ENCODE data around the gene CST11. TPM values are rescaled to one million over a fixed set of nuclear protein-coding genes. Genes with fewer than 3 reads are reported as not detected.

CST11 gene, protein sequence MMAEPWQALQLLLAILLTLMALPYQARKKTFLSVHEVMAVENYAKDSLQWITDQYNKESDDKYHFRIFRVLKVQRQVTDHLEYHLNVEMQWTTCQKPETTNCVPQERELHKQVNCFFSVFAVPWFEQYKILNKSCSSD
- not detected for polyA plus RNA-seq
- long read RNA-seq, donor 1, result 0 reads
- long read RNA-seq, donor 2, result 0 reads
- long read RNA-seq, donor 3, result 0 reads
- long read RNA-seq, donor 4, result 0 reads
- long read RNA-seq, donor 5, result 0 reads
- long read RNA-seq, donor 6, result 0 reads
- long read RNA-seq, donor 7, result 0 reads
- long read RNA-seq, donor 8, result 0 reads
- long read RNA-seq, donor 9, result 0 reads
- long read RNA-seq, donor 10, result 0 reads
- long read RNA-seq, donor 11, result 0 reads

DNA sequence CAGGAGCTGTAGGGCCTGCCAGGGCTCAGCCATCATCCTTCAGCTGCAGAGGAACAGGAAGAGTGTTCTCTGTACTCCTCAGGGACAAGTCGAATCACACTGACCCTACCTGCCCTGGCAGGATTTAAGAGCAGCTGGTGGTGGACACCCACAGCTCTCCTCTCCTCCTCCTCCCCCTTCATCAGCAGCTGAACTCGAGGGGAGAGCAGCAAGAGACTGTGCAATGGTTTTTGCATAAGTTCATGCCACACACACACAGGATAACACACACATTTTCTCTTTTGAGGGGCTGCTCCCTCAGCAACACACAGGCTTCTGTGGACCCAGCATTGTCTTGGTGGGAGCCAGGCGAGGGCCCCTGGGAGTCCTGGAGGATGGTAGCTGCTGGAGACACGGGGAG is at the start of gene CST11:
CST11 (minus strand) TSS at position 101 of the 400 bp plus-strand sequence; CDS start at position 36, 65 bp downstream.
- no CpG with 5 or more reads among the region's 4 CpGs for WGBS (ENCODE audit: insufficient coverage, low lambda C conversion rate)
- Histone ChIP-seq H3K27ac (ENCODE audit: low read length) (no peak within 1 kb of the TSS), H3K36me3 (ENCODE audit: control insufficient read depth, insufficient read depth, low read length) (no peaks in the 10 kb centered on the region), H3K9me3 (ENCODE audit: control insufficient read depth, low read depth, low read length) (no peaks in the 10 kb centered on the region), H3K4me3 (ENCODE audit: low read length) (no peak within 1 kb of the TSS), H3K4me1 (ENCODE audit: control insufficient read depth, insufficient read depth, low read length) (no peaks in the 10 kb centered on the region), H3K27me3 (ENCODE audit: control insufficient read depth, insufficient read depth, low read length) (no peaks in the 10 kb centered on the region)
- DNase-seq, result no peak

DNA sequence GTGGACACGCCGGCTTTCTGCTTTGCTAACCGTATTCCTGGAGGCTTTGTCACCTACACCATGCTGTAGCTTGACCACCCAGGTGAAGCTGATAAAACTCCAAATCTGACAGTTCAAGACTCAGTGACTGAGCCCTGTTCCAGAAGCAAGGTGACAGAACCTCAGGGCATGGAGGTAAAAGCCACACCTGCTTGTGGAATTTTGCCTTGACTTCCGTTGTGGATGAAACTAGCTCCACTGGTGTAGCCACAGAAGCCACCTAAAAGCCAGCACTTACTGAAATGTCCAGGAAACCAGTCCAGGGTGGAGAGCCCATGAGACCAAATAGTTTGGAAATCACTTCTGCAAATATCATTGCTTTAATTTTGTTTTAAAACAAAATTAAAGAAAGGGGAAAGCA is 49.2 kb upstream of the CST11 start:
- DNase-seq, result no peak
- no CpG with 5 or more reads among the region's 4 CpGs for WGBS (ENCODE audit: insufficient coverage, low lambda C conversion rate)
- H3K36me3 ChIP-seq (ENCODE audit: control insufficient read depth, insufficient read depth, low read length), result no peaks in the 10 kb centered on the region
- no peak overlapping the region for H3K4me3 ChIP-seq (ENCODE audit: low read length)
- no peak overlapping the region for H3K27ac ChIP-seq (ENCODE audit: low read length)
- H3K4me1 ChIP-seq (ENCODE audit: control insufficient read depth, insufficient read depth, low read length), result no peaks in the 10 kb centered on the region
- no peaks in the 10 kb centered on the region for H3K27me3 ChIP-seq (ENCODE audit: control insufficient read depth, insufficient read depth, low read length)
- H3K9me3 ChIP-seq (ENCODE audit: control insufficient read depth, low read depth, low read length), result no peaks in the 10 kb centered on the region

DNA sequence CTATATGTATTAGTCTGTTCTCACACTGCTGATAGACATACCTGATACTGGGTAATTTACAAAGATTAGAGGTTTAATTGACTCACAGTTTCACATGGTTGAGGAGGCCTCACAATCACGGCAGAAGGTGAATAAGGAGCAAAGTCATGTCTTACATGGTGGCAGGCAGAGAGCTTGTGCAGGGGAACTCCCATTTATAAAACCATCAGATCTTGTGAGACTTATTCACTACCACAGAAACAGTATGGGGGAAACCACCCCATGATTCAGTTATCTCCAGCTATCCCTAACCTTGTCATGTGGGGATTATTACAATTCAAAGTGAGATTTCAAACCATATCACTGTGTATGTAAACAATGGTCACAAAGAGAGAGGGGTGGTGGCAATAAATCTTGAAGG is 44.9 kb upstream of the CST11 start:
- Histone ChIP-seq H3K9me3 (ENCODE audit: control insufficient read depth, low read depth, low read length) (no peaks in the 10 kb centered on the region), H3K27me3 (ENCODE audit: control insufficient read depth, insufficient read depth, low read length) (no peaks in the 10 kb centered on the region), H3K4me1 (ENCODE audit: control insufficient read depth, insufficient read depth, low read length) (no peaks in the 10 kb centered on the region), H3K27ac (ENCODE audit: low read length) (no peak overlapping the region), H3K4me3 (ENCODE audit: low read length) (no peak overlapping the region), H3K36me3 (ENCODE audit: control insufficient read depth, insufficient read depth, low read length) (no peaks in the 10 kb centered on the region)
- DNase-seq, result no peak
- no CpG with 5 or more reads among the region's 1 CpG for WGBS (ENCODE audit: insufficient coverage, low lambda C conversion rate)

DNA sequence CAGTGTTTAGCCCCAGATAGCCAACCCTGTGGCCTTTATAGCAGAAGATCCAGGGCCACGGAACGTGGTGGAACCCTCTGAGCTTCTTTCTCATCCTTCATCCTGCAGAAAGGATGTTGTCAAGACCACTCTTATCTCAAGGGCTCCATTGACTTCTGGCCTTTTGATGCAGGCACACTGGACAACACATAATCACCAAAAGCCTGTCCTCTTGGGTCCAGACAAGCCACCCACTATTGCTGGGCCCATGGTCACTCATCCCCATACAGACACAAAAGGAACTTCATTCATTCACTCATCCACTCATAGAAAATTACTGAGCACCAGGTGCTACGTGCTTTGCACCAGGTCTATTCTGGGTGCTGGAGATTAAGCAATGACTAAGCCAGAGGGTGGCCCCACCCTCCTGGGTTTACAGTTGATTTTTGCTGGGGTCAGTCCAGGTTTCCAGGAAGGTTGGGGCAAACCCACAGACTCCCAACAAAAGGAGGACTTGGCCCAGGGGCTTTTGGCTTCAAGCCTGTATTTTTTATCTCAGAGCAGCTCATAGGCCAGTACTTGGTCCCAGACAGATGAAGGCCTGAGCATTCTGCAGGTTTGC is 40.6 kb upstream of the CST11 start:
- Histone ChIP-seq H3K36me3 (ENCODE audit: control insufficient read depth, insufficient read depth, low read length) (no peaks in the 10 kb centered on the region), H3K4me1 (ENCODE audit: control insufficient read depth, insufficient read depth, low read length) (no peaks in the 10 kb centered on the region), H3K27ac (ENCODE audit: low read length) (no peak overlapping the region), H3K27me3 (ENCODE audit: control insufficient read depth, insufficient read depth, low read length) (no peaks in the 10 kb centered on the region), H3K9me3 (ENCODE audit: control insufficient read depth, low read depth, low read length) (no peaks in the 10 kb centered on the region), H3K4me3 (ENCODE audit: low read length) (no peak overlapping the region)
- DNase-seq, result no peak
- WGBS (ENCODE audit: insufficient coverage, low lambda C conversion rate), result no CpG with 5 or more reads among the region's 3 CpGs

DNA sequence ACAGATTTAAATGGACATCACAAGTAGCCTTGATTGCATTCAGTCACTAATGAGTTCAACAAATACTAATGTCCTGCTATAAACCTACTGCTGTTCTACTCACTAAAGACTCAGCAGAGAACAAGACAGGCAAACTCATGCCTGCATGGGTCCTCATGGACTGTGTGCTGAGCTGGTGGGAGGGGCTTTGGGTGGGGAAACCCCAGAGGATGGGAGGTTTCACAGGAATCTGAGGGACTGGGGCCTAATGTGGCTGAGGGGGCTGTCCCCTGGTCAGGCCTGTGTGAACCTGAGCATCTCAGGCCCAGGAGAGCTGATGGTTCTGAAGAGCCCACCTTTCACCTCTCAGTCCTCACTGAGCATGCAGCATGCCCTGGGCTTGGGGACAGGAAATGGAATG is 39.6 kb upstream of the CST11 start:
- no peaks in the 10 kb centered on the region for H3K36me3 ChIP-seq (ENCODE audit: control insufficient read depth, insufficient read depth, low read length)
- H3K27ac ChIP-seq (ENCODE audit: low read length), result no peak overlapping the region
- no peaks in the 10 kb centered on the region for H3K9me3 ChIP-seq (ENCODE audit: control insufficient read depth, low read depth, low read length)
- no peak overlapping the region for H3K4me3 ChIP-seq (ENCODE audit: low read length)
- no peak for DNase-seq
- H3K27me3 ChIP-seq (ENCODE audit: control insufficient read depth, insufficient read depth, low read length), result no peaks in the 10 kb centered on the region
- H3K4me1 ChIP-seq (ENCODE audit: control insufficient read depth, insufficient read depth, low read length), result no peaks in the 10 kb centered on the region

DNA sequence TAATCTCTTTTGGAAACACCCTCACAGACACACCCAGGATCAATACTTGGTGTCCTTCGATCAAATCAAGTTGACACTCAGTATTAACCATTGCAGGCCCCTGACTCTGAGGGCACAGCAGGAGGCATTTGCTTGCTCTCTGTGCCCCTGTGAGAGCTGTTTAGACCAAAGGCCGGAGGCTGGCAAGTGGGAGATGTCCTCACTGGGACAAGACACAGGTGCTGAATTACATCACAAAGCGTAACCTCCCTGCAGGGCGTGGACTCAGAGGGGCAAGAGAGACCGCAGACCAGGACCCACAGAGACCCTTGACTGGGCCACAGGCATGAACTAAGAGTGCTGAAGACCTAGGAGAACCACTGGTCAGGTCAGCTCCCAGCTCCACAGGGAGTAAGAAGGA is 38.1 kb upstream of the CST11 start, which contains the start of gene CST8:
CST8 (plus strand) TSS at position 301 of the 400 bp plus-strand sequence. CDS start 551 bp downstream, outside the sequence.
- no peaks in the 10 kb centered on the region for H3K9me3 ChIP-seq (ENCODE audit: control insufficient read depth, low read depth, low read length)
- no peak for DNase-seq
- H3K27ac ChIP-seq (ENCODE audit: low read length), result no peak within 1 kb of the TSS
- H3K27me3 ChIP-seq (ENCODE audit: control insufficient read depth, insufficient read depth, low read length), result no peaks in the 10 kb centered on the region
- no peak within 1 kb of the TSS for H3K4me3 ChIP-seq (ENCODE audit: low read length)
- H3K4me1 ChIP-seq (ENCODE audit: control insufficient read depth, insufficient read depth, low read length), result no peaks in the 10 kb centered on the region
- H3K36me3 ChIP-seq (ENCODE audit: control insufficient read depth, insufficient read depth, low read length), result no peaks in the 10 kb centered on the region
- WGBS (ENCODE audit: insufficient coverage, low lambda C conversion rate), result no CpG with 5 or more reads among the region's 5 CpGs

DNA sequence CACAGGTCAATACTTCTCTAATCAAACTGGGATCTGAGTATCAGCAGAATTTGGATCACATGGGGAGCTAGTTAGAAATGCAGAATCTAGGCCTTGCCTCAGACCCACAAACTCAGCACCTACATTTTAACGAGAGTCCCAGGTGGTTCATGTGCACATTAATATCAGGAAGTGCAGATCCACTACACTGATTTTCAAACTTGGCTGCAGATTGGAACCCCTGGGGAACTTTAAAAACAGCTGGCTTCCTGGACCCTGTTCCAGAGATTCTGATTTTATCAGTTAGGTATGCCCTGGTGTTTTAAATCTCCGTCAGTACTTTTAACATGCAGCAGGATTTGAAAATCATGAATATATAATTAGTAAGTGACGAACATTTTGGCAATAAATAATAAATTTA is 36.3 kb upstream of the CST11 start:
- 83% methylated on average over 2 of the region's 3 CpGs for WGBS (ENCODE audit: insufficient coverage, low lambda C conversion rate)
- no peak overlapping the region for H3K27ac ChIP-seq (ENCODE audit: low read length)
- no peaks in the 10 kb centered on the region for H3K36me3 ChIP-seq (ENCODE audit: control insufficient read depth, insufficient read depth, low read length)
- H3K4me1 ChIP-seq (ENCODE audit: control insufficient read depth, insufficient read depth, low read length), result no peaks in the 10 kb centered on the region
- no peak for DNase-seq
- no peaks in the 10 kb centered on the region for H3K27me3 ChIP-seq (ENCODE audit: control insufficient read depth, insufficient read depth, low read length)
- no peak overlapping the region for H3K4me3 ChIP-seq (ENCODE audit: low read length)
- no peaks in the 10 kb centered on the region for H3K9me3 ChIP-seq (ENCODE audit: control insufficient read depth, low read depth, low read length)

DNA sequence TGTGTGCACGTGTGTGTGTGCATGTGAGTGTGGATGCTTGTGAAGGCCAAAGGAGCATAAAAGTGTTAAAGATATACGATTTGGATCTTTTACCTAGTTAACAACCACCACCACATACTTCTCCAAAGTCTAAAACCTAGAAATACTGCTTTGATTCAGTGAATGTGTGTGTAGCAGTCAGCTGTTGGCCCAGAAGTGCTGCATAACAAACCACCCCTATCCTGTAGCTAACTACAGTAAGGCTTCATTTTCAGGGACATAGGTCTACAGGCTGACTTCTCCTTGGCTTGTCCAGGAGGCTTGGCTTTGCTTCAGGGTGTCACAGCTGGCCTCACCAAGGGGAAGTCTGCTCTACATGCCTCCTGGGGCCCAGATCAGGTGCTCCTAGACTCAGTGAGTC is 35.8 kb upstream of the CST11 start:
- H3K27me3 ChIP-seq (ENCODE audit: control insufficient read depth, insufficient read depth, low read length), result no peaks in the 10 kb centered on the region
- WGBS (ENCODE audit: insufficient coverage, low lambda C conversion rate), result no CpG with 5 or more reads among the region's 2 CpGs
- no peak overlapping the region for H3K27ac ChIP-seq (ENCODE audit: low read length)
- H3K36me3 ChIP-seq (ENCODE audit: control insufficient read depth, insufficient read depth, low read length), result no peaks in the 10 kb centered on the region
- H3K9me3 ChIP-seq (ENCODE audit: control insufficient read depth, low read depth, low read length), result no peaks in the 10 kb centered on the region
- no peaks in the 10 kb centered on the region for H3K4me1 ChIP-seq (ENCODE audit: control insufficient read depth, insufficient read depth, low read length)
- no peak for DNase-seq
- H3K4me3 ChIP-seq (ENCODE audit: low read length), result no peak overlapping the region

DNA sequence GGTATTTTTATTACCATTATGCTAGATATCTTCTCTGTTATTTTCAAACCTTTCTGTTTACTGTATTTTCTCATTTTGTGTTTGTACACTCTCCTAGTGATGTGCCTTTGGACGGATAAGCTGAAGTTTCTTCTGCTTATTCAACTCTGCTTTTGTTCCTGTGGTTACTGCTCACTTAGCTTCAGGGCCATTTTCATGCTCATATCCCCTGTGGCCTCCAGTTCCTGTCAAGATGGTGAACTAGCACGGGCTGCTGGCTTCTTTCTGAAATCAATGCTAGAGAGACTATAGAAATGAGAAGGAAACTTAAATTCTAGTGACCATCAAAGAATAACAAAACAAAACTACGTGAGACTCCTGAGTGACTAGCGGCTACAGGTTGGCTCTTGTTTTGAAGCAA is 31.4 kb upstream of the CST11 start:
- 79% methylated on average over 2 of the region's 4 CpGs for WGBS (ENCODE audit: insufficient coverage, low lambda C conversion rate)
- no peaks in the 10 kb centered on the region for H3K36me3 ChIP-seq (ENCODE audit: control insufficient read depth, insufficient read depth, low read length)
- no peaks in the 10 kb centered on the region for H3K9me3 ChIP-seq (ENCODE audit: control insufficient read depth, low read depth, low read length)
- H3K4me3 ChIP-seq (ENCODE audit: low read length), result no peak overlapping the region
- no peak overlapping the region for H3K27ac ChIP-seq (ENCODE audit: low read length)
- DNase-seq, result no peak
- H3K27me3 ChIP-seq (ENCODE audit: control insufficient read depth, insufficient read depth, low read length), result no peaks in the 10 kb centered on the region
- H3K4me1 ChIP-seq (ENCODE audit: control insufficient read depth, insufficient read depth, low read length), result no peaks in the 10 kb centered on the region

DNA sequence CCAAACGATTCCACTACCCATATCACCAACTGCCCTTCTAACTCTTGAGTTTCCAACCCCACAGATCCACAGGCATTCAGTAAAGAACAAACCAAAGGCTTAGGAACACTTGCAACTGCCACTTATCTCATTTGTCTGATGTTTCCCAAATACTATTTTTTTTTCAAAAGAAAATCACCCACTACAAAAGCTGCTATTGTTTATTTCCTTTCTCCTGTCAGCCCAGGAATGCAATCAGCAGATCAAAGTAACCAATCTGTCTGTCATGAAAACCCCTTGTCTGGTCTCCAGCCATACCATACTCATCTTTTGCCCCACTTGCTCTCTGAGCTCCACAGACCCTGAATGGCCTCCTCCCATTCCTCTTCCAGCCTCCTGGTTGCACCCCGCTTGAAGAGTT is 29.5 kb upstream of the CST11 start:
- no peaks in the 10 kb centered on the region for H3K36me3 ChIP-seq (ENCODE audit: control insufficient read depth, insufficient read depth, low read length)
- WGBS (ENCODE audit: insufficient coverage, low lambda C conversion rate), result no CpG with 5 or more reads among the region's 2 CpGs
- H3K27me3 ChIP-seq (ENCODE audit: control insufficient read depth, insufficient read depth, low read length), result no peaks in the 10 kb centered on the region
- H3K4me3 ChIP-seq (ENCODE audit: low read length), result no peak overlapping the region
- no peak overlapping the region for H3K27ac ChIP-seq (ENCODE audit: low read length)
- H3K4me1 ChIP-seq (ENCODE audit: control insufficient read depth, insufficient read depth, low read length), result no peaks in the 10 kb centered on the region
- H3K9me3 ChIP-seq (ENCODE audit: control insufficient read depth, low read depth, low read length), result no peaks in the 10 kb centered on the region
- no peak for DNase-seq

DNA sequence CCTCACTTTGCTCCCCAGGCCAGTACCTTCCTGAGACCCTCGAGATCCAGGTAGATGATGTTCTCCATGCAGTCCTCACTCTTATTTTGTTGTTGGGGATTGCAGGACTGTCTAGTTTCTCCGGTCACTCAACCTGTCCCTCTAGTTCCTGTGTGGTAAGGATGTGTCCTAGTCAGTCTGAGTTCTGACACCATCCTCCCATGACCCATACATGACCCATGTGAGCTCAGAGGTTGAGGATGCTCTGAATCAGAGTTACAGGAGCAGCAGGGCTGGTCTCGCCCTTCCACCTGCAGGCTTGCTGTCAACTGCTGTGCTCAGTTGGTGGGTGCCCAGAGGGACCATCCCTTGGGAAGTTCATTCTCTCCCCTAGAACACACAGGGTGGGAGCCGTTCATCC is 26.4 kb upstream of the CST11 start:
- DNase-seq, result no peak
- Histone ChIP-seq H3K27me3 (ENCODE audit: control insufficient read depth, insufficient read depth, low read length) (no peaks in the 10 kb centered on the region), H3K4me1 (ENCODE audit: control insufficient read depth, insufficient read depth, low read length) (no peaks in the 10 kb centered on the region), H3K9me3 (ENCODE audit: control insufficient read depth, low read depth, low read length) (no peaks in the 10 kb centered on the region), H3K36me3 (ENCODE audit: control insufficient read depth, insufficient read depth, low read length) (no peaks in the 10 kb centered on the region), H3K27ac (ENCODE audit: low read length) (no peak overlapping the region), H3K4me3 (ENCODE audit: low read length) (no peak overlapping the region)
- no CpG with 5 or more reads among the region's 4 CpGs for WGBS (ENCODE audit: insufficient coverage, low lambda C conversion rate)

Measured in large intestine (tissue), 12 donors.